Fibroblast of lung (primary cell): ENCODE results near the gene A2M. TPM values are rescaled to one million over a fixed set of nuclear protein-coding genes. Genes with fewer than 3 reads are reported as not detected.

Source experiments
- DNase-seq, 2 donors: peaks; one replicate each; pipeline versions ENCODE4 v3.0.0 to v3.0.0-alpha.2; 2010; ENCODE audit warnings: low read depth in 2 of 2
- H2AFZ ChIP-seq: 2 replicates; pipeline ENCODE4 v1.5.1; 2012; ENCODE audit warnings: low read length, control low read depth, inconsistent platforms
- H3K27ac ChIP-seq: 2 replicates; pipeline ENCODE4 v1.5.1; 2011; ENCODE audit warnings: low read length, control low read depth; ENCODE audit not compliant: insufficient read depth
- H3K27me3 ChIP-seq: 2 replicates; pipeline ENCODE4 v1.5.1; 2011; ENCODE audit warnings: mild to moderate bottlenecking, low read length; ENCODE audit not compliant: control insufficient read depth, insufficient read depth
- H3K36me3 ChIP-seq: 2 replicates; pipeline ENCODE4 v1.5.1; 2011; ENCODE audit warnings: low read length; ENCODE audit not compliant: control insufficient read depth, insufficient read depth
- H3K4me1 ChIP-seq: 2 replicates; pipeline ENCODE4 v1.5.1; 2011; ENCODE audit warnings: low read length; ENCODE audit not compliant: control insufficient read depth, insufficient read depth; ENCODE audit errors: extremely low read depth
- H3K4me2 ChIP-seq: 2 replicates; pipeline ENCODE4 v1.5.1; 2011; ENCODE audit warnings: low read length, control low read depth; ENCODE audit not compliant: insufficient read depth; ENCODE audit errors: extremely low read depth
- H3K4me3 ChIP-seq, 4 experiments: fragments of 200-600 bp in 1 of 4; sonication (generic) in 1 of 4; replicated peaks in 1 of 4; 2 replicates each; pipeline ENCODE4 v1.5.1; 2011 to 2016; ENCODE audit warnings: low read length in 4 of 4, low read depth in 3 of 4, mild to moderate bottlenecking in 3 of 4, control low read depth in 2 of 4, inconsistent platforms in 1 of 4, mixed read lengths in 1 of 4; ENCODE audit not compliant: insufficient read depth in 1 of 4; ENCODE audit errors: control extremely low read depth in 1 of 4
- H3K79me2 ChIP-seq: 2 replicates; pipeline ENCODE4 v1.5.1; 2012; ENCODE audit warnings: mild to moderate bottlenecking, low read length, inconsistent platforms; ENCODE audit not compliant: control insufficient read depth, insufficient read depth
- H3K9ac ChIP-seq: 2 replicates; pipeline ENCODE4 v1.5.1; 2011; ENCODE audit warnings: mild to moderate bottlenecking, low read length, control low read depth; ENCODE audit not compliant: insufficient read depth
- H3K9me3 ChIP-seq: 2 replicates; pipeline ENCODE4 v1.5.1; 2012; ENCODE audit warnings: low read depth, low read length; ENCODE audit not compliant: control insufficient read depth, insufficient read depth
- H4K20me1 ChIP-seq: 2 replicates; pipeline ENCODE4 v1.5.1; 2011; ENCODE audit warnings: low read length; ENCODE audit not compliant: control insufficient read depth, insufficient read depth; ENCODE audit errors: extremely low read depth
- EZH2 ChIP-seq: IDR thresholded peaks from 2 replicates; pipeline ENCODE4 v1.5.1; 2012; ENCODE audit warnings: low read length, control low read depth, mild to moderate bottlenecking; ENCODE audit errors: missing control alignments
- polyA plus RNA-seq, 2 donors: library from polyadenylated mRNA; depleted of rRNA in 1 of 2; stranded (reverse) in 1 of 2; unstranded in 1 of 2; fragments of >200 nt; gene quantifications; 2 replicates each; pipeline ENCODE4 v1.2.1, GENCODE V29; 2011 to 2012; ENCODE audit warnings: missing spikeins in 1 of 2
- total RNA-seq: library from RNA; depleted of rRNA; stranded (reverse); fragments of >200 nt; gene quantifications from 2 replicates; pipeline ENCODE4 v1.2.1, GENCODE V29; 2014
- TF ChIP-seq, protein P1 (sequence below), 2 donors: IDR thresholded peaks in 1 of 2; conservative IDR thresholded peaks in 1 of 2; 1 replicate in 1 of 2; 2 replicates in 1 of 2; pipeline ENCODE4 v1.5.1; 2011 to 2012; ENCODE audit warnings: low read length in 2 of 2, control low read depth in 1 of 2, inconsistent platforms in 1 of 2, low read depth in 1 of 2, mild to moderate bottlenecking in 1 of 2

The A2M gene
- total and polyA plus RNA-seq, 2 donors (not counting 1 experiment from before 2014, with no cell fraction given) = 95.0 to 300 TPM

- H3K36me3 ChIP-seq = no peaks in the 10 kb centered on the region
- DNase-seq = no peak
- no peak overlapping the region for H3K9ac ChIP-seq
- H3K27me3 ChIP-seq = peaks cover 8% of the 10 kb centered on the region
- no peak overlapping the region for H3K4me3 ChIP-seq
- H3K9me3 ChIP-seq = no peaks in the 10 kb centered on the region
- no peak overlapping the region for H3K27ac ChIP-seq
- no peak overlapping the region for H2AFZ ChIP-seq
- TF ChIP-seq EZH2 = no peak
- TF ChIP-seq, protein P1, sequence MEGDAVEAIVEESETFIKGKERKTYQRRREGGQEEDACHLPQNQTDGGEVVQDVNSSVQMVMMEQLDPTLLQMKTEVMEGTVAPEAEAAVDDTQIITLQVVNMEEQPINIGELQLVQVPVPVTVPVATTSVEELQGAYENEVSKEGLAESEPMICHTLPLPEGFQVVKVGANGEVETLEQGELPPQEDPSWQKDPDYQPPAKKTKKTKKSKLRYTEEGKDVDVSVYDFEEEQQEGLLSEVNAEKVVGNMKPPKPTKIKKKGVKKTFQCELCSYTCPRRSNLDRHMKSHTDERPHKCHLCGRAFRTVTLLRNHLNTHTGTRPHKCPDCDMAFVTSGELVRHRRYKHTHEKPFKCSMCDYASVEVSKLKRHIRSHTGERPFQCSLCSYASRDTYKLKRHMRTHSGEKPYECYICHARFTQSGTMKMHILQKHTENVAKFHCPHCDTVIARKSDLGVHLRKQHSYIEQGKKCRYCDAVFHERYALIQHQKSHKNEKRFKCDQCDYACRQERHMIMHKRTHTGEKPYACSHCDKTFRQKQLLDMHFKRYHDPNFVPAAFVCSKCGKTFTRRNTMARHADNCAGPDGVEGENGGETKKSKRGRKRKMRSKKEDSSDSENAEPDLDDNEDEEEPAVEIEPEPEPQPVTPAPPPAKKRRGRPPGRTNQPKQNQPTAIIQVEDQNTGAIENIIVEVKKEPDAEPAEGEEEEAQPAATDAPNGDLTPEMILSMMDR (conservative IDR thresholded peaks at IDR 0.05 in 1 of 2, IDR thresholded peaks at IDR 0.05 in 1 of 2; ENCODE audit: low read depth in 1 of 2, low read length in 2 of 2) = no peak
- H4K20me1 ChIP-seq = no peaks in the 10 kb centered on the region
- H3K4me2 ChIP-seq = no peak overlapping the region
- H3K4me1 ChIP-seq = no peaks in the 10 kb centered on the region
- H3K79me2 ChIP-seq = no peaks in the 10 kb centered on the region
These were observed 68.6 kb downstream of the A2M start for GRCh38 chr12:9047105-9047504.

DNA sequence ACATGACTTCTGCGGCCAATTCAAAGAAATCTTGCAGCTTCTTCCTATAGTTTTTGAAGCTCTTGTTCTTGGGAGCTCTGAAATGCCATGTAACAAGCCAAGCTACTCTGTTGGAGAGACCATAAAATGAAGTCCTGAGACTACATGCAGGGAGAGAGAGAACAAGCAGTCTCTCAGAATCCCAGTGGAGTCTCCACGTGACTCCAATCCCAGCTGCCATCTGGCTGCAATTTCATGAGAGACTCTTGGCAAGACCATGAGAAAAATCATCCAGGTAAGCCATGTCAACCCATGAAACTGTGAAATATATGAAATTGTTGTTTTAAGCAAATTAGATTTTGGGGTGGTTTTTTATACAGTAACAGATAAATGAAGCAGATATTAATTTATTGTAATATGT, 72.0 kb downstream of the A2M start:
- H3K79me2 ChIP-seq = no peaks in the 10 kb centered on the region
- no peak for TF ChIP-seq EZH2
- TF ChIP-seq, protein P1 (conservative IDR thresholded peaks at IDR 0.05 in 1 of 2, IDR thresholded peaks at IDR 0.05 in 1 of 2; ENCODE audit: low read depth in 1 of 2, low read length in 2 of 2) = no peak
- H3K27me3 ChIP-seq = no peaks in the 10 kb centered on the region
- H3K4me3 ChIP-seq = no peak overlapping the region
- H3K4me2 ChIP-seq = no peak overlapping the region
- no peak overlapping the region for H3K9ac ChIP-seq
- H3K36me3 ChIP-seq = no peaks in the 10 kb centered on the region
- H2AFZ ChIP-seq = no peak overlapping the region
- DNase-seq = no peak
- no peaks in the 10 kb centered on the region for H3K9me3 ChIP-seq
- H4K20me1 ChIP-seq = no peaks in the 10 kb centered on the region
- no peak overlapping the region for H3K27ac ChIP-seq
- no peaks in the 10 kb centered on the region for H3K4me1 ChIP-seq

GRCh38 chr12:9041321-9041720, 74.4 kb downstream of the A2M start:
- Histone ChIP-seq H3K9me3 (no peaks in the 10 kb centered on the region), H3K4me1 (no peaks in the 10 kb centered on the region), H3K79me2 (no peaks in the 10 kb centered on the region), H3K4me3 (no peak overlapping the region), H2AFZ (no peak overlapping the region), H3K9ac (no peak overlapping the region), H3K4me2 (no peak overlapping the region), H3K27ac (no peak overlapping the region), H3K27me3 (no peaks in the 10 kb centered on the region), H3K36me3 (no peaks in the 10 kb centered on the region), H4K20me1 (no peaks in the 10 kb centered on the region)
- DNase-seq = peak; percentile 20 to 43
- no peak for TF ChIP-seq EZH2
- TF ChIP-seq, protein P1 (conservative IDR thresholded peaks at IDR 0.05 in 1 of 2, IDR thresholded peaks at IDR 0.05 in 1 of 2; ENCODE audit: low read depth in 1 of 2, low read length in 2 of 2) = no peak
